ENCODE measurements around the gene CYYR1.

CYYR1 gene

DNA sequence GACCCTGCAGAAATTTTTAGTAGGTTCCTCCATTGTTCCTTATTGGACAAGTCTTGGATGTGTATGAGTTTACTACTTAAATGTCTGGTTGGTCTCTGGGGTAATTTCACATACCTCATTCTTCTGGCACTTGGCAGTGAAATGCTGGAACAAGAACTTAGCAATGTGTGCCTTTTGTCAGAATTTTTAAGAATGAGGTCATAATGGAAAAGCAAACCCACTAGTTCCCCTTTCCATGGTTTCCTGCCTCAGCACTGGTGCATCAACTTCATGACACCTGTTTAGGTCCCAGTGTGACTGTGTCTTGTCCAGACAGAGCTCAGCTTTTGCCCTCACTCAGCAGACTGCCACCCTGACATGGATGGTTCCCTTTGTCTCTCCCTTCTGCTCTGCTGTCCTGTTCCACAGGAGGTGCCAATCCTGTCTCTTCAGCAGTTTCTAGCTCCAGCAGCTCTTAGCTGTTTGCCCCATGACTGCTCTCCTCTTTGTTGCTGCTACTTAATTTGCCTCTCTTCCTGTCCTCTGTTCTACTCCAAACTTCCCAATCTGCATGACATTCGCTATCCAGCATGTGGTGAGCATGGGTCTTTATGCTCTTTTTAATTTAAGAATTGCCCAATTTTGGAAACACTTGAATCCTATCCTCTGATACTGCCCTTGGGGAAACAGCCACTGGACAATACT, 135.6 kb downstream of the CYYR1 start:
- H3K4me3 ChIP-seq (ENCODE audit: low read depth, low read length) = no peak overlapping the region
- peak; percentile 14 for DNase-seq (ENCODE audit: low read depth)
- TF ChIP-seq CTCF (IDR thresholded peaks at IDR 0.05; ENCODE audit: insufficient read depth, low read depth, low read length, missing control alignments) = no peak

DNA sequence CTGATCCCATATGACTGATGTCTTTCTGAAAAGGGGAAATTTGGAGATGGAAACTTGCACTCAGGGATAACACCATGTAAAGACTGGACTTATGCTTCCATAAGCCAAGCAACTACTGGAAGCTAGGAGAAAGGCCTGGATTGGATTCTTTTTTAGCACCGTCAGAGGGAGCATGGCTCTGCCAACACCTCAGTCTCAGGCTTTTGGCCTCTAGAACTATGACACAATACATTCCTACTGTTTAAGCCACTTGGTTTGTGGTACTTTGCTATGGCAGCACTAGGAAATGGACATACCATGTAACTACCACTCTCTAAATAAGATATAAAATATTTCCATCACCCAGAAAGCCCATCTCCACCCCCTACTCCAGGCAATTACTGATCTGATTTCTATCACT, 139.7 kb downstream of the CYYR1 start:
- no peak for TF ChIP-seq CTCF (IDR thresholded peaks at IDR 0.05; ENCODE audit: insufficient read depth, low read depth, low read length, missing control alignments)
- H3K4me3 ChIP-seq (ENCODE audit: low read depth, low read length) = no peak overlapping the region
- no peak for DNase-seq (ENCODE audit: low read depth)

- H3K4me3 ChIP-seq (ENCODE audit: low read depth, low read length) = no peak overlapping the region
- TF ChIP-seq CTCF (IDR thresholded peaks at IDR 0.05; ENCODE audit: insufficient read depth, low read depth, low read length, missing control alignments) = no peak
- DNase-seq (ENCODE audit: low read depth) = peak; percentile 37
Measured at GRCh38 chr21:26432410-26432809, 140.7 kb downstream of the CYYR1 start.

GRCh38 chr21:26425576-26425975, 147.5 kb downstream of the CYYR1 start:
- peak; percentile 40 for DNase-seq (ENCODE audit: low read depth)
- TF ChIP-seq CTCF (IDR thresholded peaks at IDR 0.05; ENCODE audit: insufficient read depth, low read depth, low read length, missing control alignments) = no peak

GRCh38 chr21:26423511-26423910, 149.6 kb downstream of the CYYR1 start:
- DNase-seq (ENCODE audit: low read depth) = no peak
- no peak for TF ChIP-seq CTCF (IDR thresholded peaks at IDR 0.05; ENCODE audit: insufficient read depth, low read depth, low read length, missing control alignments)
- no peak overlapping the region for H3K4me3 ChIP-seq (ENCODE audit: low read depth, low read length)

More at GRCh38 chr21:26425576-26425975, 147.5 kb downstream of the CYYR1 start:
- H3K4me3 ChIP-seq (ENCODE audit: low read depth, low read length) = no peak overlapping the region

- no peak for TF ChIP-seq CTCF (IDR thresholded peaks at IDR 0.05; ENCODE audit: insufficient read depth, low read depth, low read length, missing control alignments)
- DNase-seq (ENCODE audit: low read depth) = no peak
- H3K4me3 ChIP-seq (ENCODE audit: low read depth, low read length) = no peak overlapping the region
Measured at GRCh38 chr21:26422706-26423105, 150.4 kb downstream of the CYYR1 start.

GRCh38 chr21:26422138-26422537, 150.9 kb downstream of the CYYR1 start:
- TF ChIP-seq CTCF (IDR thresholded peaks at IDR 0.05; ENCODE audit: insufficient read depth, low read depth, low read length, missing control alignments) = no peak
- no peak for DNase-seq (ENCODE audit: low read depth)
- no peak overlapping the region for H3K4me3 ChIP-seq (ENCODE audit: low read depth, low read length)

All from GM12865 (cell line).